Urinary bladder (tissue), 4 donors: ENCODE measurements around the gene ZNF408. TPM values are rescaled to one million over a fixed set of nuclear protein-coding genes. Genes with fewer than 3 reads are reported as not detected.
"Not testable (repeated sequence)": the region's sequence is repeated elsewhere in the genome, so short reads cannot be mapped to it uniquely, and the experiment has no call there.

Experiments
- DNase-seq: peaks from one replicate; pipeline ENCODE4 v3.0.0-alpha.2; 2015; ENCODE audit errors: extremely low spot score
- H3K27ac ChIP-seq: one replicate; pipeline ENCODE4 v1.5.1; 2013; ENCODE audit warnings: low read depth, mild to moderate bottlenecking, moderate library complexity
- H3K36me3 ChIP-seq: one replicate; pipeline ENCODE4 v1.6.1; 2013; ENCODE audit warnings: mild to moderate bottlenecking, moderate library complexity; ENCODE audit not compliant: insufficient read depth
- H3K4me1 ChIP-seq: one replicate; pipeline ENCODE4 v1.6.1; 2013; ENCODE audit warnings: mild to moderate bottlenecking, moderate library complexity; ENCODE audit not compliant: insufficient read depth
- H3K4me3 ChIP-seq: one replicate; pipeline ENCODE4 v1.5.1; 2013; ENCODE audit warnings: low read depth, low read length
- WGBS: extraction: QIAGEN DNeasy Blood & Tissue Kit; methylation state at CpG from one replicate; pipeline ENCODE4 v1.1.7; 2013; 5-methylcytosine and 5-hydroxymethylcytosine counted together
- polyA plus RNA-seq: library from polyadenylated mRNA; stranded (reverse); fragments of 200-250 nt; gene quantifications from one replicate; pipeline ENCODE4 v1.2.3, GENCODE V29; 2013
- total RNA-seq: library from RNA; depleted of rRNA; stranded (reverse); fragments of >200 nt; gene quantifications from one replicate; pipeline ENCODE4 v1.2.3, GENCODE V29; 2014
- donor health status: healthy with polysubstance abuse.
- donor health status: healthy.

Gene ZNF408
- total and polyA plus RNA-seq, 2 donors, result 3.1 to 10.3 TPM

GRCh38 chr11:46669711-46670139, 31.1 kb upstream of the ZNF408 start:
- Histone ChIP-seq H3K4me1 (no peaks in the 10 kb centered on the region), H3K36me3 (no peaks in the 10 kb centered on the region), H3K27ac (no peak overlapping the region), H3K4me3 (no peak overlapping the region)
- 68% methylated on average over 3 of the region's 3 CpGs for WGBS
- DNase-seq, result no peak

GRCh38 chr11:46670521-46670920, 30.3 kb upstream of the ZNF408 start:
- not testable (repeated sequence) for H3K27ac ChIP-seq, DNase-seq, H3K4me3 ChIP-seq, H3K36me3 ChIP-seq, H3K4me1 ChIP-seq
- 91% methylated on average over 3 of the region's 3 CpGs for WGBS

- Histone ChIP-seq H3K4me1 (no peaks in the 10 kb centered on the region), H3K4me3 (no peak overlapping the region), H3K36me3 (no peaks in the 10 kb centered on the region), H3K27ac (no peak overlapping the region)
- WGBS, result 89% methylated on average over 10 of the region's 10 CpGs
- DNase-seq, result no peak
These were observed 28.9 kb upstream of the ZNF408 start for GRCh38 chr11:46671958-46672315.

GRCh38 chr11:46672381-46672839, 28.4 kb upstream of the ZNF408 start:
- DNase-seq, result no peak
- Histone ChIP-seq H3K27ac (no peak overlapping the region), H3K36me3 (no peaks in the 10 kb centered on the region), H3K4me3 (no peak overlapping the region), H3K4me1 (no peaks in the 10 kb centered on the region)
- 71% methylated on average over 7 of the region's 7 CpGs for WGBS

- 66% methylated on average over 6 of the region's 6 CpGs for WGBS
- H3K36me3 ChIP-seq, result no peaks in the 10 kb centered on the region
- H3K27ac ChIP-seq, result peak overlapping the region; percentile 75
- no peak for DNase-seq
- no peak overlapping the region for H3K4me3 ChIP-seq
- H3K4me1 ChIP-seq, result no peaks in the 10 kb centered on the region
These were observed 26.9 kb upstream of the ZNF408 start for GRCh38 chr11:46673713-46674462.

GRCh38 chr11:46674463-46675287, 26.2 kb upstream of the ZNF408 start:
- peak overlapping the region; percentile 77 for H3K27ac ChIP-seq
- no peaks in the 10 kb centered on the region for H3K36me3 ChIP-seq
- WGBS, result 28% methylated on average over 12 of the region's 12 CpGs
- DNase-seq, result no peak
- H3K4me3 ChIP-seq, result no peak overlapping the region
- no peaks in the 10 kb centered on the region for H3K4me1 ChIP-seq

GRCh38 chr11:46675288-46675851, 25.5 kb upstream of the ZNF408 start:
- Histone ChIP-seq H3K27ac (peak overlapping the region; percentile 77), H3K36me3 (peaks cover 2% of the 10 kb centered on the region), H3K4me1 (no peaks in the 10 kb centered on the region), H3K4me3 (no peak overlapping the region)
- no peak for DNase-seq
- 14% methylated on average over 4 of the region's 4 CpGs for WGBS

GRCh38 chr11:46675949-46676348, 24.9 kb upstream of the ZNF408 start:
- no peaks in the 10 kb centered on the region for H3K4me1 ChIP-seq
- 81% methylated on average over 7 of the region's 7 CpGs for WGBS
- no peak overlapping the region for H3K4me3 ChIP-seq
- H3K36me3 ChIP-seq, result peaks cover 2% of the 10 kb centered on the region
- H3K27ac ChIP-seq, result peak overlapping the region; percentile 77
- DNase-seq, result no peak

- Histone ChIP-seq H3K27ac (no peak overlapping the region), H3K4me3 (no peak overlapping the region), H3K36me3 (peaks cover 2% of the 10 kb centered on the region), H3K4me1 (no peaks in the 10 kb centered on the region)
- WGBS, result 79% methylated on average over 15 of the region's 15 CpGs
- DNase-seq, result no peak
These were observed 24.2 kb upstream of the ZNF408 start for GRCh38 chr11:46676436-46677158.

GRCh38 chr11:46677169-46677568, 23.7 kb upstream of the ZNF408 start:
- no peak overlapping the region for H3K27ac ChIP-seq
- no peak for DNase-seq
- H3K4me1 ChIP-seq, result no peaks in the 10 kb centered on the region
- WGBS, result 85% methylated on average over 8 of the region's 8 CpGs
- H3K4me3 ChIP-seq, result no peak overlapping the region
- peaks cover 2% of the 10 kb centered on the region for H3K36me3 ChIP-seq

- Histone ChIP-seq H3K27ac (no peak overlapping the region), H3K4me1 (no peaks in the 10 kb centered on the region), H3K4me3 (no peak overlapping the region), H3K36me3 (peaks cover 2% of the 10 kb centered on the region)
- DNase-seq, result no peak
- 79% methylated on average over 10 of the region's 10 CpGs for WGBS
These were observed 22.7 kb upstream of the ZNF408 start for GRCh38 chr11:46677991-46678740.

- no peaks in the 10 kb centered on the region for H3K4me1 ChIP-seq
- no peak overlapping the region for H3K4me3 ChIP-seq
- 89% methylated on average over 9 of the region's 9 CpGs for WGBS
- no peak for DNase-seq
- no peak overlapping the region for H3K27ac ChIP-seq
- H3K36me3 ChIP-seq, result peaks cover 2% of the 10 kb centered on the region
These were observed 22.1 kb upstream of the ZNF408 start for GRCh38 chr11:46678741-46679130.
